Measurements from ENCODE around the gene IZUMO2.

- TF ChIP-seq CTCF (IDR thresholded peaks at IDR 0.05; ENCODE audit: borderline replicate concordance, extremely low read depth, low read length, poor library complexity, severe bottlenecking) (no peak), EZH2 (IDR thresholded peaks at IDR 0.05; ENCODE audit: borderline replicate concordance, low read depth, low read length, severe bottlenecking) (no peak)
Observed at GRCh38 chr19:50204811-50205675, 42.0 kb upstream of the IZUMO2 start.

Measured in DND-41 (cell line).